Activated CD8-positive, alpha-beta memory T cell treated with anti-CD3 and anti-CD28 coated beads, Interleukin-2, amount 50 U/mL, for 1 hour (primary cell): ENCODE data around the gene POLR3F.
"Not testable (repeated sequence)": the region's sequence is repeated elsewhere in the genome, so short reads cannot be mapped to it uniquely, and the experiment has no call there.

Experiments used
- DNase-seq: peaks from one replicate; pipeline ENCODE4 v3.0.0-alpha.2; 2020; ENCODE audit errors: extremely low read depth

The POLR3F gene

GRCh38 chr20:18504479-18505060, 37.4 kb downstream of the POLR3F start:
- DNase-seq = no peak

GRCh38 chr20:18506744-18507143, 39.6 kb downstream of the POLR3F start:
- DNase-seq = no peak

- DNase-seq = peak; percentile 98
Measured at GRCh38 chr20:18507218-18508191, 40.3 kb downstream of the POLR3F start, which contains the start of gene SEC23B. SEC23B (plus strand) TSS chr20:18507940; CDS start chr20:18510836, 2,896 bp downstream.

GRCh38 chr20:18511571-18511970, 44.4 kb downstream of the POLR3F start:
- DNase-seq = no peak

- DNase-seq = no peak
Measured at GRCh38 chr20:18513208-18513607, 46.0 kb downstream of the POLR3F start.

GRCh38 chr20:18514127-18514526, 46.9 kb downstream of the POLR3F start:
- no peak for DNase-seq

GRCh38 chr20:18515973-18516372, 48.8 kb downstream of the POLR3F start:
- no peak for DNase-seq

GRCh38 chr20:18522066-18522465, 54.9 kb downstream of the POLR3F start:
- not testable (repeated sequence) for DNase-seq

- no peak for DNase-seq
Measured at GRCh38 chr20:18523066-18523465, 55.9 kb downstream of the POLR3F start.

GRCh38 chr20:18524646-18525045, 57.5 kb downstream of the POLR3F start:
- no peak for DNase-seq

GRCh38 chr20:18526761-18527160, 59.6 kb downstream of the POLR3F start:
- DNase-seq = not testable (repeated sequence)

GRCh38 chr20:18527339-18527738, 60.1 kb downstream of the POLR3F start:
- DNase-seq = no peak

- no peak for DNase-seq
Measured at GRCh38 chr20:18527836-18528235, 60.6 kb downstream of the POLR3F start.

GRCh38 chr20:18529041-18529440, 61.9 kb downstream of the POLR3F start:
- DNase-seq = no peak

GRCh38 chr20:18532626-18533025, 65.4 kb downstream of the POLR3F start:
- no peak for DNase-seq

- DNase-seq = no peak
Measured at GRCh38 chr20:18533491-18533890, 66.3 kb downstream of the POLR3F start.

GRCh38 chr20:18533978-18534644, 66.9 kb downstream of the POLR3F start:
- no peak for DNase-seq
